Coronary artery (tissue), 2 donors: ENCODE measurements around the gene CRYGB.

ENCODE experiments used
- DNase-seq: peaks from one replicate; pipeline ENCODE4 v3.0.0-alpha.2; 2017; ENCODE audit warnings: low spot score
- H3K27ac ChIP-seq, 2 donors: fragments of 200-600 bp; sonication (generic); one replicate each; pipeline ENCODE4 v1.5.1; 2016 to 2019
- H3K4me3 ChIP-seq: fragments of 200-600 bp; sonication (generic); 2 replicates; pipeline ENCODE4 v1.5.1; 2016; ENCODE audit warnings: mild to moderate bottlenecking, moderate library complexity
- TF ChIP-seq, protein P1 (sequence below): fragments of 200-600 bp; sonication (generic); IDR thresholded peaks from one replicate; pipeline ENCODE4 v1.5.1; 2019; ENCODE audit warnings: antibody characterized with exemption

CRYGB gene

GRCh38 chr2:208096080-208096479 is 49.9 kb downstream of the CRYGB start:
- TF ChIP-seq, protein P1, sequence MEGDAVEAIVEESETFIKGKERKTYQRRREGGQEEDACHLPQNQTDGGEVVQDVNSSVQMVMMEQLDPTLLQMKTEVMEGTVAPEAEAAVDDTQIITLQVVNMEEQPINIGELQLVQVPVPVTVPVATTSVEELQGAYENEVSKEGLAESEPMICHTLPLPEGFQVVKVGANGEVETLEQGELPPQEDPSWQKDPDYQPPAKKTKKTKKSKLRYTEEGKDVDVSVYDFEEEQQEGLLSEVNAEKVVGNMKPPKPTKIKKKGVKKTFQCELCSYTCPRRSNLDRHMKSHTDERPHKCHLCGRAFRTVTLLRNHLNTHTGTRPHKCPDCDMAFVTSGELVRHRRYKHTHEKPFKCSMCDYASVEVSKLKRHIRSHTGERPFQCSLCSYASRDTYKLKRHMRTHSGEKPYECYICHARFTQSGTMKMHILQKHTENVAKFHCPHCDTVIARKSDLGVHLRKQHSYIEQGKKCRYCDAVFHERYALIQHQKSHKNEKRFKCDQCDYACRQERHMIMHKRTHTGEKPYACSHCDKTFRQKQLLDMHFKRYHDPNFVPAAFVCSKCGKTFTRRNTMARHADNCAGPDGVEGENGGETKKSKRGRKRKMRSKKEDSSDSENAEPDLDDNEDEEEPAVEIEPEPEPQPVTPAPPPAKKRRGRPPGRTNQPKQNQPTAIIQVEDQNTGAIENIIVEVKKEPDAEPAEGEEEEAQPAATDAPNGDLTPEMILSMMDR: no peak
- no peak for DNase-seq
- no peak overlapping the region for H3K27ac ChIP-seq
- H3K4me3 ChIP-seq: no peak overlapping the region

- TF ChIP-seq, protein P1: no peak
- no peak overlapping the region for H3K27ac ChIP-seq
- no peak for DNase-seq
- H3K4me3 ChIP-seq: no peak overlapping the region
Measured at GRCh38 chr2:208093128-208093527, 52.8 kb downstream of the CRYGB start.
